GM19025 (cell line): ENCODE data around the gene MEIS2.
A peak's percentile ranks its signal among the peaks of the same experiment; 100 is the strongest.
"Not testable (repeated sequence)": the region's sequence is repeated elsewhere in the genome, so short reads cannot be mapped to it uniquely, and the experiment has no call there.

Experiments used
- ATAC-seq: cut with Tn5 transposase; IDR thresholded peaks from one replicate; pipeline ENCODE4 v1.9.1; 2021; ENCODE audit warnings: mild to moderate bottlenecking, low read depth, moderate library complexity; ENCODE audit not compliant: unreplicated experiment

Gene MEIS2

DNA sequence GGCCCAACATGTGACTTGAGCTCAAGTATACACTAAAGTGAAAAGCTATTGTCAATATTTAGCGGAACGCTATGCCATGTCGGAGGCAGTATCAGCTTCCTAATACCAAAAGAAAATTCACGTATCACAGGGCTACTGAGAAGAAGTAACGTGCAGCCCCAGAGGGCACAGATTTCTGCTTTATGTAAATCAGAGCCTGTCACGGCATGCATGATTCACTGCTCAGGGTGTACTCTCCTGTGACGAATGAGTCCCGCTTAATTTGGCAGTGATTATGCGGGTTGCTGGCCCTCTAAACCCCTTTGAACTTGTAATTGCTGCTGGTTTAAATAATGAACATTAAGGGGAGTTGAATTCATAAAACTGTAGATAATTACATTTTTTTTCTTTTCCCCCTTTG is 85.3 kb downstream of the MEIS2 start:
- ATAC-seq: peak; percentile 68

DNA sequence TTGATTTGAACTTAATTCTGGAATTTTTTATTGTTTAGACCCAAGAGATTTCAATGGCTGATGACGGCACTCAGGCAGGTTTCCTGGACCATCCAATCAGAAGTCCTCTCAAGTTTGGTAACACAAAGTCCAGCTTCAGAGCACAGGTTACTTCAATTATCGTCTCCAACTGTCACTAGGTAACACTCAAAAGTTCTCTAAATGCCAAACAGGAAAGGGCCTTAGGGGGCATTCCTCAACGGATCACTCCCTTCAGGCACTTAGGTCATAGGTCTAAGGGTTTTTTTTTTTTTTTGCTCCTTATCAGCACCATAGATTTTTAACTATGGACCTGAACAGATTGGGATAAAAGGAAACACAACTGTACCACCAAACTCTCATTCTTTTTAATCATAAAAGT is 85.8 kb downstream of the MEIS2 start:
- no peak for ATAC-seq

DNA sequence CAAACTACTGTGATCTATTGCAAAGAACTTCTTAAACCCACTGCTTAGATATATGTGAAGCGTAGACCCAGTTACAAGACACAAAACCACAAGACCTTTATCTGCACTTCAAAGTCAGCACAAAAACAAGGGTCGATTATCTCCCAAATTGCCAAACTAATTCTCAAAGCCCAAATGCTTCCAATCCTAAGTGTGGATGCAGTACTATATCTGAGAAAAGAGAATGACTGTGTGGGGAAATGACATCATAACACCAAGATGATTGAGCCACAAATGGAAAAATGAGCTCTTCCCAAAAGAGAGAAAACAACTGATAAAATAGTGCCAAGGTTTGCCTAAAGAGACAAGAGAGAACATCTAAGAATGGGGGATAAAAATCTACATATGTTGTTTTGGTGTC is 86.2 kb downstream of the MEIS2 start:
- no peak for ATAC-seq

DNA sequence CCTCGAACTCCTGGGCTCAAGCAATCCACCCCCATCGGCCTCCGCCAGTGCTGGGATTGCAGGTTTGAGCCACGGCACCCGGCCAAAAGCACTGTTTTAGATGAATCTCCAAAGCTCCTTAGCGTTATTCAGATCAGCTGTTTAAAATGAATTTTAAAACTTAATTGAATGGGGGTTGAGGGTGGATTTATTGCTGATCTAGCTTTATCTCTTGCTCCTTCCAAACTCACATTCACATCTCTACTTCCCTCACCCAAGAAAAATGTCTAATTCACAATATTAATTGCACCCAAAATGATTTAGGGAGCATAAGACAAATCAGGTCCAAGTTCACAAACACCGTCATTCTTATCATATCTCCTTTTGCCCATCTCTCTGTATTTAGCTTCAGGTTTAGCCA is 89.8 kb downstream of the MEIS2 start:
- ATAC-seq: no peak

DNA sequence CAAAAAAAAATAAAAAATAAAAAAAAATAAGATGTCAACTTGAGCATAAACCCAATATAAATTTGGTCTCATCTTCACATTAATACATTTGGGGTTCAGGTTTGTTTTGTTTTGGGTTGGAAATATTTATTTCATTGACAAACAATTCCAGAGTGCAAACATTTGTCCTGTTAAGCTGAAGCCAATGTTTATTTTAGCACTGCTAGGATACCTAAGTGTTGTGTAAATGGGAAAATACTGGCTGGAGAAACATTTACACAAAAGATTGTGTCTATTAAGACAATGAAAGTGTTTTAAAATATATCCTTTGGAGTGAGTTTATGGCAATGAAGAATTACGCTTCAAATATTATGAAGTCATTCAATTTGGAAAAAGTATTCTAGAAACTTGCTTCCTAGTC is 91.1 kb downstream of the MEIS2 start:
- no peak for ATAC-seq

DNA sequence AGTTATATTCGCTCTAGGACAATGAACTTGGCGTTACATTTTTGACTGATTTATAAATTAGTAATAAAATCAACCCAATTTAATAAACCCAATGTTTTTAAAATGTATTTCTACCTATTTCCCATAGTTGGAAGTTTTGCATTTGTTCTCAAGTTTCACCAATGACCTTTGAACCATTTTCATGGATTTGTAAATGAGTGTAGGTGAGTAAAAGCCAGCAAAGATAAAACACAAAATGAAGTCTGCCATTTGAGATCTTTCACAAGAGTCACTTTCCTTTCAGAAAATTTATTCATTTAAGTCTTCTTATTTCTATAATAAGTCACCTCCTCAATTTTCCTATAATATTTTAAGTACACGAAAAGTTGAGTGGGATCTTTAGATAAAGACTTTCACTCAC is 92.1 kb downstream of the MEIS2 start:
- ATAC-seq: no peak

DNA sequence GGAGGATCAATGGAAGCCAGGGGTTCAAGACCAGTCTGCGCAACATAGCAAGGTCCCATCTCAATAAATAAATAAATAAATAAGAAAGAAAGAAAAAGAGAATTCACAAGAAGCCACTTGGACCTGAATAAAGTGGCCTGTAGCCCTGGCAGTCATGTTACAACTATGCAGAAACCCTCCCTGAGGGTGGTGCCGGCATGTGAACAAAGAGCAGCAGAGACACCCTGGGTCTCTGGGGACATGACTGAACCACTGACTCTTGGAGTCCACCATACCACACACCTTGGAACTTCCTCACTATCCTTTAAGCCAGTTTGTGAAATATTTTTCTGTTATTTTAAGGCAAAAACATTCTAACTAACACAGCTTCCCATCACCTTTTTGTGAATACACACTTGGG is 93.0 kb downstream of the MEIS2 start:
- ATAC-seq: no peak

DNA sequence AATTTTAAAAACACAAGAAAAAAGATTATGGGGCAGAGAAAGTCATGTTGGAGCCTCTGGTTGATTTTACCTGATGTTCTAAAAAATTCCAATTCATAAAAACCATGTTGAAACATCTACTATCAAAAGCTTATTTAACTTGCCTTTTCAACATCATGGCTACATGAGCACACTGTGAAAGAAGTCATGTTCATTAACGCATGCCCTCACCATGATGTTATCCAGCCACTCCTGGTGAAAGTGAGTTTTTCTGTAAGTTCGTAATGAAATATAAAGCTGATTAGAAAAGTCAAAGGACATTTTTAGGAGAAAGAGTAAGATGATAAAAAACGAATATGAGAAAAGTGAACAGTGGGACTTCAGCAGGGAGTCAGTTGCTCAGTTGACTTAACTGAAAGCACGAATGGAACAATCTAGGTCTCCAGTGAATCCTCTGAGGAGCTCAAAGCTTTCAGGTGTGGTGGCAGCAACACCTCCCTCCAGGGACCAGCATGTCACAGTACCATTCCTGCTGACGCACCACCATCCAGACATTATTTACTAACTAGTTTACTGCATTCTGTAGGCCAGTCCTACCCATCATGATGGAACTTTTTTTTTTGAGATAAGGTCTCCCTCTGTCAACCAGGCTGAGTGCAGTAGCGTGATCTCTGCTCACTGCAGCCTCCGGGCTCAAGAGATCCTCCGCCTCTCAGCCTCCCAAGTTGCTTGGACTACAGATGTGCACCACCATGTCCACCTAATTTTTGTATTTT is 95.2 kb downstream of the MEIS2 start:
- ATAC-seq: no peak

DNA sequence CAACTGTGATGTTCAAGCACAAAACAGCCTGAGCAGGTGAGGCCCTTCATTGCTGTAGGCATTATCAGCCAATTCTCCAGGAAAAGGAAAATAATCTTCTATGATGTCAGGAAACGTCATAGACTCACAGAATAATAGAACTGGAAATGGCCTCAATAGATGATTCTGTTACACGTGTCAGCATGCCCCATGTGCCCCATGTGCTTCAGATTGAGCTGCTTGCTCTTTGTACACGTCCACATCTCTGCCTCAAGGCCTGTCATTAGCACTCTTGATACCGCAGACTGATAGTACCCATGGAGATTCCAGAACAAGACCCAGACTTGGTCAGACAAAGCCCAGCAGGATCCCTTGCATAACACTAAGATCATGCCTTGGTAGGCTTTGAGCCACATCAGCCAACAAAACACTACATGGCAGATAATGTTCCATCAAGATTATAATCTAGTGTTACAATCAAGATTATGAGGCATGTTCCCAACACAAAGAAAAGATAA is 95.9 kb downstream of the MEIS2 start:
- no peak for ATAC-seq

DNA sequence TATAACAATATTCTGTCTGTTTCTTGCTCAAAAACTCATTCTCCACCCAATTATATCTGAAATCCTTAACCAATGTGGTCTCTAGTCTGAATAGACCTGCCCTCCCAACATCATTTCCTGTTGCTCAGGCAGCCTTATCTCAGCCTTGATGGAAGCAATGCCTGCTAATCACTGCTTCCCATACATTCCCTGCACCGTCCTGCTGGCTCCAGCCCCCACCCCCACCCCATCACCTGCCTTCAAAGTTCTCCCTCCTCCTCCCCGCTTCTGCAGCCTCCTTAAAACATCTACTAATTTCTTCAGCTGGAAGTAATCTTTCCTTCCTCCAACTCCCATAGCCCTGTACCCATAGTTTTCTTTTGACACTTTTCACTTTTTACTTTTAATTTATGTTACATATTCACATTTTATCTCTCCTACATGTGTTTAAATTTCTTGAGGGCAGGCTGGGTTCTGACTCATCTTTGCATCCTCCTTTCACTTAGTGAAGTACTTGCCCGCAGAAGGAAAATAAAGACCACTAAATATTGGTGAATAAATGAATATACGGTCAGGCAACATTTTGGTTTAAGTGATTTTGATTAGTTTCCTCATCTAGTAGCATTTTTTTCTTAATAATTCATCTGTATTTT is 98.2 kb downstream of the MEIS2 start:
- ATAC-seq: no peak

DNA sequence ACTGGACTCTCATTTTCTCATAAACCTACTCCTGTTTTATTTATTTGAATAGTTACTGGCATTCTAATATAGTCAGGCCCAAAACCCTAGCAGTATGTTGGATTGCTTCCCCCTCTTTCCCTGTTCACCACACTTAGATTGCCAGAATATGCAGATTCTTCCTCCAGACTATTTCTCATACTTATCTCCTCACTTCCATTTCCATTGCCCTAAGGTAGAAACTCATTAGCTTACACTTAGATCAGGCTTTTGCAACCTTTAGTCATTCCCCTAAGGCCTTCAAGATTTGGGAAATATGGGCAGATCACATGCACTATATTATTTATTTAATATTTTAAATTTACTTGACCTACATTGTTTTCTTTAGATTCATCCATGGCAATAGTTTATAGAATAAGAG is 98.9 kb downstream of the MEIS2 start:
- ATAC-seq: no peak

DNA sequence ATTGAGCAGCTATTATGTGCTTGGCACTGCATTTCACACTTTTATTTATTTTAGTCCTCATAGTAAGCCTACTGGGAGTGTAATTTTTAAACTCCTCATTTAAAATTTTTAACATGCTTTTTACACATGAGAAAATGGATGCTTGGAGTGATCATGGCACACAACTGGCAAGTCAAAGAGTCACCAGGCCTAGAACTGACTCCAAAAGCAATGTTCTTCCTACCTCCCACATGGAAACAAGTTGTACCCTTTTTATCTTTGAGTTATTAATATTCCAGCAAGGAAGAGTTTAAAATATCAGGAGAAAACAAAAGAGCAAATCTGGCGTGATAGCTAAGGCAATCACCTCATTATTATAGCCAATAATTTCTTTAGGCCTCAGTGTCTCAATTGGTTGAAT is 100.6 kb downstream of the MEIS2 start:
- no peak for ATAC-seq

DNA sequence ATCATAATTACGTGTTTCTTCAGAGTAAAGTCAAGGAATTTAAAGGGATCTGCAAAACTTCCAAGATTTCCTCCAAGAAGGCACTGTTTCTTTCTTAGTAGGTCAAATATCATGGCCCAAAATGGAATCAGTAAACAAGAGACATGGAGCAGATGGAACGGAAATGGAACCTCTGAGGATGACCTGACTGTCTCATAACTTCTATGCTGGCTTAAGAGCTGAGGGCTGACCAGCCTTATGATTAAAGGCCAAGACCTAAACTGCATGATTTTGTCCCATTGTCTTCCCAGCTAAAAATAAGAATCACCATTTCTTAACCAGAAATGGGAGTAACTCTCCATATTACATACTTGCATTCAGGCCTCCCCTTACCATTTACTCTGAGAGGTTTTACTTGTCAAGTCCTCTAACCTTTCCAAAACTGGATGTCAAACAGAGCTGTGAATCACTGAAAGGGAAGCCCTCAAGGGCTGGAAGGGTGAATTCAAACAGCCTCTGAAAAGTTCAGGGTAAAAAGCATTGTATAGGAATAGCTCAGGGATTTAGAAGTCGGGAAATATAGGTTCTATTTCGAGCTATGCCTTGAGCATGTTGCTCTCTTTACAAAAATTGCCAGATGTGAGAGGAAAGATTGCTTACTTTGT is 103.7 kb downstream of the MEIS2 start:
- ATAC-seq: no peak

DNA sequence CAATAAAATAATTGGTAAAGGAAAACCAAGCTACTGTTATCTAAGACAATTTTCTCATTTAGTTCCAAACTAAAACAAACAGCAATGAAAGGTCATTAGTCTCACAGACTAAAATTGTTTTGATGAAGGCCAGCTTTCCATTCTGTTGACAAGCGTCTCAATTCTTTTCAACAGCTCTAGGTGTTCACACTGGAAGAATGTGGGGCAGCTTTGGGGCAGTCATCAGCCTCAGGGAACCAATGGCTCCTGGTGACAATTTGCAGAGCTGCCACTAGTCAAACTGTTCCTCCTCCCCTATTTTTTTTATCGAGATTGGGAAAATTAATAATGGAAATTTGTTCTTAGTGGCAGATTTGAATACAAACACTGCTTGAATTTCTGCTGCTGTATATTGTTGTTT is 104.2 kb downstream of the MEIS2 start:
- ATAC-seq: no peak

DNA sequence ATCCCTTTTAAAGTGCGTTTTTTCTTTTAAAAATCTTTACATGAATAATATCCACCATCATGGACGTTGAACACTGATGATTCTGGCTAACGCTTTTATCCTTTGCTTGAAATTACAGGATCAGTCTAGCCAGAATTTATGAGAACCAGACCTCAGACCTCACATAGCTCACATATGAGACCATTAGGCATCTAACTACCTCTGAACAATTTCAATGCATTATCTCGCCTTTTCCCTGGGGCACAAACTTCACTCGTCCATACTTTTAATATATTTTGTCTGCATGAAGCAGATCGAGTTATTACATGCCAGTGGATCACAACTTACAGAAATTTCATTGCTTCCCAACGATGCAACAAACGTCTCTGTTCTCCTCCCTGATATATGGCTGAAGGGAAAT is 105.6 kb downstream of the MEIS2 start:
- no peak for ATAC-seq

DNA sequence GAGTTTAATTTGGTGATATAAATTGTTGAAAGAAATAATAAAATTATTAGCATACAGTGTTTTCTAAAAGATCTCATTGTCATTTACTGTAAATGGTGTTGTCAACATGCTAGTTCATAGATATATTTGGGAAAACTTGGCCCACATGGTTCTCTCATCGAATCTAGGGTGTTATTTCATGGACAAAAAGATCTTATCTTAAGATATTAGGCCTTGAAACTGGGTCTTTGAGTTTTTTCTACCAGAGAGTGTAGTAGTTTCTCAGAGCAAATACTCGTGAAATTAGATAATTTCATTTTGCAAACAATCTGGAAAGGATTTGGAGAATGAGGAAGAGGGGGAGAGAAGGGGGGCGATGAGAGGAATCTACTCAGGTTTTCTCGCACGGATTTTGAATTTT is 107.9 kb downstream of the MEIS2 start:
- ATAC-seq: no peak

DNA sequence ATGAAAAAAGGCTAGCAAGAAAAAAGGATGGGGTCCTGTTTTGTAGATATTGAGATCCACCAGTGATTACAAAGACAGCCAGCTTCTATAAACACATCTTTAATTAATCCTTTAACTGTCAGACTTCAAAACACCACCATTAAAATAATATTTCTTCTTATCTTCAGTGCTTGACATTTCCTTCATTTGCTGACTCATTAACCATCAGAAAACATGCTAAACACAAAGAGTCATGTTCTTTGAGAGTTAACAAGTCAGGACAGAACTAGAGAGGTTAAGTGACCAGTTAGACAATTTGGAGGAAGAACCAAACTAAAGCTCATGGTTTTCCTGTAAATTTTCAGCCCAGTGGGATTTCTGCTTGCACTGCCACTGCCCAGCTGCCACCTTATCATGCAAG is 111.4 kb downstream of the MEIS2 start:
- ATAC-seq: no peak

DNA sequence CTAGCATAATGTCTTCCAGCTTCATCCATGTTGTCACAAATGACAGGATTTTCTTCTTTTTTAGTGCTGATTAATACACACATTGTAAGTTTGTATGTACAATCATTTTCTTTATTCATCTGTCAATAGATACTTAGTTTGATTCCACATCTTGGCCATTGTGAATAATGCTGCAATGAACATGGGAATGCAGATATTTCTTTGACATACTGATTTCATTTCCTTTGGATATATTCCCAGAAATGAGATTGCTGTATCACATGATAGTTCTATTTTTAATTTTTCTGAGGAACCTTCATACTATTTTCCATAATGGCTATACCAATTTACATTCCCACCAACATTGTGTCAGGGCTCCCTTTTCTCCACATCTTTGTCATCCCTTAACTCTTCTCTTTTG is 117.9 kb downstream of the MEIS2 start:
- no peak for ATAC-seq

DNA sequence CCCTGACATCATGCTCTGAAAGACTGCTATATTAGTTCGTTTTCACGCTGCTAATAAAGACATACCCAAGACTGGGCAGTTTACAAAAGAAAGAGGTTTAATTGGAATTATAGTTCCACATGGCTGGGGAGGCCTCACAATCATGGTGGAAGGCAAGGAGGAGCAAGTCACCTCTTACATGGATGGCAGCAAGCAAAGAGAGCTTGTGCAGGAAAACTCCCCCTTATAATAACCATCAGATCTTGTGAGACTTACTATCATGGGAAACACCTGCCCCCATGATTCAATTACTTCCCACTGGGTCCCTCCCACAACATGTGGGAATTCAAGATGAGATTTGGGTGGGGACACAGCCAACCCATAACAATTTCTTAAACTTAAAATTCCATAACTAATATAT is 120.1 kb downstream of the MEIS2 start:
- not testable (repeated sequence) for ATAC-seq

DNA sequence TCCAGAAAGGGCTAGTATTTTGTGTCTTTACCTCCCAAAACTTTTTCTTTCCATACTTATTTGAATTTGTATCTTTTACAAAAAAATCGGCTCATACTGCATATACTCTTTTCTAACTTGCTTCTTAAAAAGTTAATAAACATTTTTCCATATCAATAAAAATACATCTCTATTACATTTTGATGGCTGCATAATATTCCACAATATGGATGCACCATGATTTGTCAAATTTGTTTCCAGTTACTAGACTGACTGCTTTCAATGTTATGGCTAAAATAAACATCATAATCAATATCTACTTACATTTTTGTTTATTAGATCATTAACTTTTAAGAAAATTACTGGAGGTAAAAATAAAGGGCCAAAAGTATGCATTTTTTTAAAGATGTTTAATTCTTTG is 121.7 kb downstream of the MEIS2 start:
- ATAC-seq: no peak

DNA sequence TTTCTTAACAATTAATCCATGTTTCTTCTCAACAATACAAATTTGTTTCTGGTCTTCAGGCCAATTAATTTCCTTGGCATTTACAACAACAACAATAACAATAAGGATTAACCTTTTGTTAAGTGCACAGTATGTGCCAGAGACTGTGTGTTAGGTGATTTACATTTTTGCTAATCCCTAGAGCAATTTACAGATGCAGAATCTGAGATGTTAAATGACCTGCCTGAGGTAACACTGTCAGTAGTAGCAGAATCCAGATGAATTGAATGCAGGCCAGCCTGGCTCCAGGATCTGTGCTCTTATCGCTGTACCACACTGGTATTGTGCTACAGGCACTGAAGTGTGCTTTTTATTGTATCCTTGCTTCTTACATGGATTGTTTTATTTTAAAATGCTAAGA is 122.2 kb downstream of the MEIS2 start:
- no peak for ATAC-seq

DNA sequence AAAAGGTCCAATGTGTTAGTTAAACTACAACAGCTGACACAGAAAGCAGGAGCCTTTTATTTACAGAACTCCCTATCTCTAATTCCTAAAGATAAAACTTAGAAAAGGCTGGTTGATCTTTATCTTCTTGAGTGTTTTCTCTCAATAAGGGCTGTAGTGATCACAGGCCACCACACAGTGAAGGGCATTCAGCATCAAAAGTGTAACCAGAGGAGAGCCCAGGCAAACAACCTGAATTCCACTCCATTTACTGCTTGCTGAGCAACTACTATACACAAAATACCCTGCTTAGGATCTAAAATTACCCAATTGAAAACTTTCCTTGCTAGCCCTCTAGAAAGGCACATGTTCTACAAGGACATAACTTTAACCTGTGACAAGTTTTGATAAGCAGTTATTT is 122.7 kb downstream of the MEIS2 start:
- no peak for ATAC-seq
